GM23338 (cell line): Measurements from ENCODE around the gene SPRED3. TPM values are rescaled to one million over a fixed set of nuclear protein-coding genes. Genes with fewer than 3 reads are reported as not detected.

Experiments
- EZH2 ChIP-seq: fragments of 200-600 bp; sonication (generic); IDR thresholded peaks from one replicate; pipeline ENCODE4 v1.8.0; 2017; ENCODE audit warnings: antibody characterized with exemption, mild to moderate bottlenecking, low read depth; ENCODE audit not compliant: unreplicated experiment
- EZH2phosphoT487 ChIP-seq: fragments of 200-600 bp; sonication (generic); IDR thresholded peaks from one replicate; pipeline ENCODE4 v1.8.1; 2018; ENCODE audit warnings: antibody characterized with exemption; ENCODE audit not compliant: unreplicated experiment
- JUNB ChIP-seq: IDR thresholded peaks from one replicate; pipeline ENCODE4 v1.6.1; 2016; ENCODE audit warnings: antibody characterized with exemption; ENCODE audit not compliant: unreplicated experiment
- NANOG ChIP-seq: IDR thresholded peaks from 2 replicates; pipeline ENCODE4 v1.6.1; 2016; ENCODE audit warnings: antibody characterized with exemption, borderline replicate concordance
- POLR2AphosphoS5 ChIP-seq: IDR thresholded peaks from 2 replicates; pipeline ENCODE4 v1.6.1; 2016; ENCODE audit warnings: antibody characterized with exemption, low read depth
- STAT1 ChIP-seq: IDR thresholded peaks from one replicate; pipeline ENCODE4 v1.6.1; 2016; ENCODE audit warnings: antibody characterized with exemption; ENCODE audit not compliant: unreplicated experiment
- ZNF114 ChIP-seq: fragments of 250-450 bp; sonication (Bioruptor Pico); IDR thresholded peaks from 2 replicates; pipeline ENCODE4 v1.5.0; 2020; ENCODE audit warnings: mild to moderate bottlenecking, moderate library complexity
- ZNF462 ChIP-seq: fragments of 250-450 bp; sonication (Bioruptor Pico); IDR thresholded peaks from 2 replicates; pipeline ENCODE4 v1.5.0; 2020; ENCODE audit warnings: mild to moderate bottlenecking, moderate library complexity
- polyA plus RNA-seq: library from polyadenylated mRNA; unstranded; fragments of >200 nt; fragmentation: Nextera tagmentation; extraction: Ambion mirVana; gene quantifications from 2 replicates; pipeline ENCODE4 v1.2.1, GENCODE V29; 2016
- total RNA-seq: library from RNA; depleted of rRNA; stranded (reverse); fragments of >200 nt; shearing (Covaris generic); gene quantifications from 2 replicates; pipeline ENCODE4 v1.2.3, GENCODE V29; 2014
- TF ChIP-seq, protein P1 (sequence below), 2 experiments: fragments of 200-600 bp in 1 of 2; sonication (generic) in 1 of 2; conservative IDR thresholded peaks; 2 replicates each; pipeline versions ENCODE4 v1.5.1 to v1.6.1; 2016 to 2017; ENCODE audit warnings: antibody characterized with exemption in 2 of 2, low read depth in 2 of 2, mild to moderate bottlenecking in 2 of 2, moderate library complexity in 1 of 2

SPRED3 gene
- total and polyA plus RNA-seq, 2 experiments from 2014 or later, result 3.9 to 11.6 TPM

DNA sequence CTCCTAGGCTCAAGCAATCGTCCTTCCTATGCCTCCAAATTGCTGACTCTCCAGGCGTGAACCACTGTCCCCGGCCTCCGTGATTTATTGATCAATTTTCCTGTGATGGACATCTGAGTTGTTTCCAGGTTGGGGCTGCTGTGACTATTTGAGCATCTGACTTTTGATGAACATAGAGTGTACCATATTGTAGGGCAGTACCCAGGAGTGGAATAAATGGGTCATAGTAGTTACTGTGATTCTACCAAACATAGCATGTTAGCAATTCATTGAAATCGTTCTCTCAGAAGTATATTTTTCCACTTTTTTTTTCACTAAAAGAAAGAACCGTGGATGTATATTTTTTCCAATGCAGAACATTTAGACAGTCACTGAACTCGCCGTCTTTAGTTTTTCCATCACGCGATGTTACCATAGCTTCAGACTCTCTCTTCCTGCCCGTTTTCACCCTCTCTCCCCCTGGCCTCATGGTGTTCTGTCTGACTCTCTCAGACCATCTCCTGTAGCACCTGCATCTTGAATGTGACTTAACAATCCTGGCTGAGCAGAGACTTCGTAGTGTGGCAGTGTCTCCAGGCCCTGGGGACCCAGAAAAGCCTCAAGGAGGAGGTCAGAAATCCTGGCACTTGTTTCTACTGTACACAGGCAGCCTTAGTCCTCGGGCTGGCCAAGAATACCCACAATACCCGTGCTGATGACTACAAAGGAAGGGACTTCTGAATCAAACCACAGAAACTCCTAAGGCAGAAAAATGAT, 40.7 kb downstream of the SPRED3 start (continued):
- TF ChIP-seq, protein P1, sequence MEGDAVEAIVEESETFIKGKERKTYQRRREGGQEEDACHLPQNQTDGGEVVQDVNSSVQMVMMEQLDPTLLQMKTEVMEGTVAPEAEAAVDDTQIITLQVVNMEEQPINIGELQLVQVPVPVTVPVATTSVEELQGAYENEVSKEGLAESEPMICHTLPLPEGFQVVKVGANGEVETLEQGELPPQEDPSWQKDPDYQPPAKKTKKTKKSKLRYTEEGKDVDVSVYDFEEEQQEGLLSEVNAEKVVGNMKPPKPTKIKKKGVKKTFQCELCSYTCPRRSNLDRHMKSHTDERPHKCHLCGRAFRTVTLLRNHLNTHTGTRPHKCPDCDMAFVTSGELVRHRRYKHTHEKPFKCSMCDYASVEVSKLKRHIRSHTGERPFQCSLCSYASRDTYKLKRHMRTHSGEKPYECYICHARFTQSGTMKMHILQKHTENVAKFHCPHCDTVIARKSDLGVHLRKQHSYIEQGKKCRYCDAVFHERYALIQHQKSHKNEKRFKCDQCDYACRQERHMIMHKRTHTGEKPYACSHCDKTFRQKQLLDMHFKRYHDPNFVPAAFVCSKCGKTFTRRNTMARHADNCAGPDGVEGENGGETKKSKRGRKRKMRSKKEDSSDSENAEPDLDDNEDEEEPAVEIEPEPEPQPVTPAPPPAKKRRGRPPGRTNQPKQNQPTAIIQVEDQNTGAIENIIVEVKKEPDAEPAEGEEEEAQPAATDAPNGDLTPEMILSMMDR (conservative IDR thresholded peaks at IDR 0.05; ENCODE audit: low read depth in 2 of 2), result no peak
- TF ChIP-seq JUNB, result no peak
- no peak for TF ChIP-seq ZNF462 (CRISPR knock-in tag)
- TF ChIP-seq EZH2phosphoT487, result no peak
- TF ChIP-seq POLR2AphosphoS5, result no peak
- no peak for TF ChIP-seq ZNF114 (CRISPR knock-in tag)
- no peak for TF ChIP-seq EZH2
- no peak for TF ChIP-seq STAT1
- TF ChIP-seq NANOG, result no peak
